KOPT-K1 (cell line): ENCODE data around the gene ARG1.
A peak's percentile ranks its signal among the peaks of the same experiment; 100 is the strongest.

Experiments
- H3K27ac ChIP-seq: fragments of 200-600 bp; sonication (generic); 2 replicates; pipeline ENCODE4 v1.5.1; 2016; ENCODE audit warnings: antibody characterized with exemption, mild to moderate bottlenecking, low read depth, low read length; ENCODE audit not compliant: poor library complexity, severe bottlenecking
- H3K36me3 ChIP-seq: fragments of 200-600 bp; sonication (generic); 2 replicates; pipeline ENCODE4 v1.5.1; 2017; ENCODE audit warnings: antibody characterized with exemption, mild to moderate bottlenecking, low read length, moderate library complexity; ENCODE audit not compliant: insufficient read depth
- H3K9me3 ChIP-seq: fragments of 200-600 bp; sonication (generic); 2 replicates; pipeline ENCODE4 v1.5.1; 2017; ENCODE audit warnings: antibody characterized with exemption, low read length, mild to moderate bottlenecking; ENCODE audit not compliant: insufficient read depth, poor library complexity, severe bottlenecking

ARG1 gene

GRCh38 chr6:131613296-131613925 lies 40.4 kb downstream of the ARG1 start:
- Histone ChIP-seq H3K9me3 (no peaks in the 10 kb centered on the region), H3K36me3 (peaks cover 99% of the 10 kb centered on the region), H3K27ac (no peak overlapping the region)

- Histone ChIP-seq H3K36me3 (peaks cover 99% of the 10 kb centered on the region), H3K9me3 (no peaks in the 10 kb centered on the region), H3K27ac (no peak overlapping the region)
These were observed 42.2 kb downstream of the ARG1 start for GRCh38 chr6:131615275-131615674.

DNA sequence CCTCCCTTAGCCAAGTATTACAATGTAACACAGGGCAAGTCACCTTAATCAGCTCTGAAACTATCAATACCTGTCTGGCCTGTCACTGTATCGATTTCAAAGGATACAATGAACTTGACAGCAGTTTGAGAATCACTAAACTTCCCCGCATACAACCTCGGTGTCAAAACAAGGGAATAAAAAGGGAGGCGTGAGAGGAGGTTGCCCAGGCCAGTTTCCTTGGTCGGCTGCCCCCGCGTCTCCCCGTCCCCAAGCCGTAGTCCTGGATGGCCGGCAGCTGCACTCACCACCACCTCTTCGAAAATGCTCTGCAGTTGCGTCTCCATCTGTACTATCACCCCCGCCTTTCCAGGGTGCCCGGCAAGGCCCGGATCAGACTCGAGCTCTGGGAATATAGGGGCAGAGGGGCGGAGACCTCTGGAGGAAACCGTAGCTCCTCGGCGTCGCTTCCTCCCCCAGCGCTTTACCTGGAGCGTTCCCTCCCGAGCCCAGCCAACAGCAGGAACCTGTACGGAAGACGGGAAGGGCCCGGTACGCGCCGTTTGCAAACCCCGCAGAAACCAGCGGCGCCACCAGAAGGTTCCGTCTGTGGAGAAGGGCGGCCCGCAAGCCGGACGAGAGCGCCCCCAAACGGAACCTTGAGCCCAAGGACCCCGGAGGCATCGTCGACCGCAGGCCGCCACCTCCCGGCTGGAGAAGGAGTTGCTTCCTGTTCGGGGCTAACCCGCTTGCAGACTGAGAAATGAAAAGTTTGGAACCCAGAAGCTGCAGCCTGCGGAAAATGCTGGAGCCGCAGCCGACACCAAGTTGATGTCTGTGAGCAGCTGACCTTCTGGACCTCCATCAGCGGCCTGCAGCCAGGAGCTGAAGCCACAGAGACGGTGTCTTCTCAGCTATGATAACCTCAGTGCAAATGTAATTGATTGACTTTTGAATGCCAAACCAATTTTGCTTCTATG lies 55.0 kb downstream of the ARG1 start, which contains the start of gene MED23:
TSS of gene MED23 (minus strand) at position 519 of the 959 bp plus-strand sequence. CDS start at position 326, 193 bp downstream.
- H3K27ac ChIP-seq: peak within 1 kb of the TSS; percentile 75
- no peaks in the 10 kb centered on the region for H3K9me3 ChIP-seq
- H3K36me3 ChIP-seq: peaks cover 32% of the 10 kb centered on the region

DNA sequence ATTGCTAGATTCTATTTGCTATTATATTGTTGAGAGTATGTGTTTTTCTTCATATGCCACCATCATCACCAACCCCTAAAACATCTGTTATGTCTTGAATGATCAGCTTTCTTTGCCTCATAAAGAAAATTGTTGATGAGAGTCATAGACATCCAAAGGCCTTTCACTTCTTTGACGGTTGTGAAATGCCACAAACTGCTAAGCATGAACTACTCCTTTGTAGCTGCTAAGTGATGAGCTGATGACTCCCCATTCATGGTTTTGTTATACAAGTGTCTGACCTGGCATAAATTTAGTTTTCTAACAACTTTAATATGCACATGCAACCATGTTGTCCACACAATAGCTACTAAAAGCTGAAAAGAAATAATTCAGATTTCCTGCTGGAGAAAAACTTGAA lies 55.7 kb downstream of the ARG1 start:
- Histone ChIP-seq H3K9me3 (no peaks in the 10 kb centered on the region), H3K27ac (peak overlapping the region; percentile 75), H3K36me3 (peaks cover 25% of the 10 kb centered on the region)

- H3K27ac ChIP-seq: no peak overlapping the region
These were observed 56.6 kb downstream of the ARG1 start for GRCh38 chr6:131629651-131630050.

DNA sequence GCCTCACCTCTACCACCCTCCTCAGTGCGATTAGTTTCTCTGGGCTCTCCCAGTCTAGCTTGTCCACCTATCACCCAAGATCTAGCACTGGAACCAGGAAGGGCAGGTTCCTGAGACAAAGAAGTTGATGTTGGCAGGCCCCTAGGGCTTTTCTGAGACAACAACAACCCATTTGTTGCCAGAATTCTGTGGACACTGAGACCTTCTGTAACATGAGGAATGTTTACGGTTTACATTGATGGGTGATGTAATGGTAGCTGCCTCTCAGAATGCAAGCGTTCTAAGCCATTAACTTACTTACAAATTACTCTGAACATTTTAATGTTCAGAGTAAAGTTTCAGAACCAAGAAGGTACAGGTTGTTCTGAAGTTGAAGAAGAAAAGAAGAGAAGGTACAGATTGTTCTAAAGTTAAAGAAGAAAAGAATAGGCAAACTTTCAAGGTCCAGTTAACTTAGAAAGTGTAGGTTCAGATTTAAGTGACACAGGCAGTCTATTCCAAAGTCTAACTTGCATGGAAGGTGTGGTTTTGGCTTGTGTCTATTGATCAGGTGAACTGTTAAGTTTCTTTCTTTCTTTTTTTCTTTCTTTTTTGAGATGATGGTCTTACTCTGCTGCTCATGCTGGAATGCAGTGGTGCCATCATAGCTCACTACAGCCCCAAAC lies 58.7 kb downstream of the ARG1 start:
- no peaks in the 10 kb centered on the region; the same call in 1 of the 2 replicates for H3K36me3 ChIP-seq
- H3K27ac ChIP-seq: no peak overlapping the region
- no peaks in the 10 kb centered on the region for H3K9me3 ChIP-seq

More at GRCh38 chr6:131629651-131630050, 56.6 kb downstream of the ARG1 start:
- Histone ChIP-seq H3K36me3 (peaks cover 16% of the 10 kb centered on the region), H3K9me3 (no peaks in the 10 kb centered on the region)
